Stimulated activated CD4-positive, alpha-beta T cell treated with anti-CD3 and anti-CD28 coated beads, Interleukin-2, amount 100 ng/mL, for 24 hours (primary cell): Measurements from ENCODE around the gene TRIM72.
"Not testable (repeated sequence)": the region's sequence is repeated elsewhere in the genome, so short reads cannot be mapped to it uniquely, and the experiment has no call there.

Experiments used
- DNase-seq, 2 donors: peaks; one replicate each; pipeline ENCODE4 v3.0.0-alpha.2; 2020

TRIM72 gene

DNA sequence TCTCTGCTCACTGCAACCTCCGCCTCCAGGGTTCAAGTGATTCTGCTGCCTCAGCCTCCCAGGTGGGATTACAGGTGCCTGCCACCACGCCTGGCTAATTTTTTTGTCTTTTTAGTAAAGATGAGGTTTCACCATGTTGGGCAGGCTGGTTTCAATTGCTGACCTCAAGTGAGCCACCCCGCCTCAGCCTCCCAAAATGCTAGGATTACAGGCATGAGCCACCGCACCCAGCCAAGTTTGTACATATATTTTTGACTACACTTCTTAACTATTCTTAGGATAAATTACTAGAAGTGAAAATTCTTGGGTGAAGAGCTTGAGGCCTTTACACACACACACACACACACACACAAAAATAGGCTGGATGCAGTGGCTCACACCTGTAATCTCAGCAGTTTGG is 44.4 kb downstream of the TRIM72 start:
- DNase-seq, result no peak

DNA sequence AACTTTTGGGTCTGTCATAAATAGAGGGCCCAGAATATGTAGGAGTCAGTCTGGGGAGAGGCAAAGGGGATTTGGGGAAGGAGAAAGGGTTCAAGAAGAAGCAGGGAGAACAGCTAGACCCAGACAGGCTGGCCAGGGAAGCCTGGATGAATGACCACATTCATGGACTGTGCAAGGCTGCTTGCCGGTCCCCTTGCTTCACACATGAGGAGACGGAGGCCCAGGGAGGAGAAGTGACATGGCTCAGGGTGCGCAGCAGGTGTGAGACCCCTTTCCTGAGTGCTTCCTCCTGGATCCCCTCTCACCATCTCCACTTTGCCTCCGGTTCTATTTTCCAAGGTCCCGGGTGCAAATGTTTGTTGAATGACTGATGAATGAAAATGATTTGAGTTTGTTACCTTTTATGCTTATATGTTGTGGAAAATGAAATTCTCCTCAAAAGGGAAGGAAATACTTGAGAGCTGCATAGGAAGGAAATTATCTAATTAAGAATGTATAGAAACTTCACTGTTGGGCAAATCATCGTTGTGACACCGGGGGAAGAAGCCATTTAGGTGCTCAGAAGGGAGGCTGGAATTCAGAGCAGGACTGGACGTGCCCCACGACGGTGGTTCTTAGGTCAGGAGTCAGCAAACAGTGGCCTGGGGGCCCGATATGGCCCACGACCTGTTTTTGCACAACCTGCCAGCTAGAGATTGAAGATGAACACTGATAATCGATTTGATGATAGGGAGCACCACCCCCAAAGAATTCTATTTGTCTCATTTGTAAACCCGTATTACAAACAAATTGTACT is 46.4 kb downstream of the TRIM72 start:
- no peak for DNase-seq

DNA sequence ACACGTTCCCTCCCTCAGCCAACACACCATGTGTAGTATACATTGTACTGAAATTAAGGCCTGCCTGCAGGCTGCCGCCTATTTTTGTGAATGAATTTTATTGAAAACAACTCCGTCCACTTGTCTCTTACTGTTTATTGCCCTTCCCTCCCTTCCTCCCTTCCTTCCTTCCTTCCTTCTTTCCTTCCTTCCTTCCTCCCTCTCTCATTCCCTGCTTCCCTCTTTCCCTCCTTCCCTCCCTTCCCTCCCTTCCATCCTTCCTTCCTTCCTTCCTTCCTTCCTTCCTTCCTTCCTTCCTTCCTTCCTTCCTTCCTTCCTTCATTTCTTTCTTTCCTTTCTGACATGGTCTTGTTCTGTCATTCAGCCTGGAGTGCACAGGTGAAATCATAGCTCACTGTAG is 48.2 kb downstream of the TRIM72 start:
- no peak for DNase-seq

DNA sequence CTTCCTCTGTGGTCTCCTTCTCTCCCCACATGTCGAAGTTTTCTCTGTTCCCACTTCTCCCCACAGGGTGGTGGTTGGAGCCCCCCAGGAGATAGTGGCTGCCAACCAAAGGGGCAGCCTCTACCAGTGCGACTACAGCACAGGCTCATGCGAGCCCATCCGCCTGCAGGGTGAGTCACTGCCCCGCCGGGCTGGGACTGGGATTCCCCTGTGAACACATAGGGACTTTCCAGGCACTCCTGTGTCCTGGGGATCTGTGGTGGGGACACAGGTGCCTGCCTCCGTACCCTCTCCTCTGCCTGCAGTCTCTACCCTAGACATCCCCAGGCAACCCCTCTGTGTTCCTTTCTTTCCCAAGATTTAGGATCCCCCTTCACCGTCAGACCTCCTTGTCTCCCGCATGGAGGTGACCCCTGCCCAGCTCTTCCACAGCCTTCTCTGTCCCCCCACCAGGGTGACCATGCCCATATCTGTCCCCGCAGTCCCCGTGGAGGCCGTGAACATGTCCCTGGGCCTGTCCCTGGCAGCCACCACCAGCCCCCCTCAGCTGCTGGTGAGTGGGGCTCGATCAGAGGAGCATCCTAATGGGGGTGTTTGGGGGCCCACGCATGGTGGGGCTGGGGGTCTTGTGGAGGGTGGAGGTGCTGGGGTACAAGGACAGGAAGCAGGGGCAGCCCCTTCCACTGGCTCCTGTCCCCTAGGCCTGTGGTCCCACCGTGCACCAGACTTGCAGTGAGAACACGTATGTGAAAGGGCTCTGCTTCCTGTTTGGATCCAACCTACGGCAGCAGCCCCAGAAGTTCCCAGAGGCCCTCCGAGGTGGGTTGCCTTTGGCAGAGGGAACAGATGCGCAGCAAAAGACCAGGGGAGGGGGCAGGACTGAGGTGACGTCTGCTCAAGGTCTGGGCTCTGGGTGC is 51.7 kb downstream of the TRIM72 start:
- DNase-seq, result peak; percentile 75 to 81

DNA sequence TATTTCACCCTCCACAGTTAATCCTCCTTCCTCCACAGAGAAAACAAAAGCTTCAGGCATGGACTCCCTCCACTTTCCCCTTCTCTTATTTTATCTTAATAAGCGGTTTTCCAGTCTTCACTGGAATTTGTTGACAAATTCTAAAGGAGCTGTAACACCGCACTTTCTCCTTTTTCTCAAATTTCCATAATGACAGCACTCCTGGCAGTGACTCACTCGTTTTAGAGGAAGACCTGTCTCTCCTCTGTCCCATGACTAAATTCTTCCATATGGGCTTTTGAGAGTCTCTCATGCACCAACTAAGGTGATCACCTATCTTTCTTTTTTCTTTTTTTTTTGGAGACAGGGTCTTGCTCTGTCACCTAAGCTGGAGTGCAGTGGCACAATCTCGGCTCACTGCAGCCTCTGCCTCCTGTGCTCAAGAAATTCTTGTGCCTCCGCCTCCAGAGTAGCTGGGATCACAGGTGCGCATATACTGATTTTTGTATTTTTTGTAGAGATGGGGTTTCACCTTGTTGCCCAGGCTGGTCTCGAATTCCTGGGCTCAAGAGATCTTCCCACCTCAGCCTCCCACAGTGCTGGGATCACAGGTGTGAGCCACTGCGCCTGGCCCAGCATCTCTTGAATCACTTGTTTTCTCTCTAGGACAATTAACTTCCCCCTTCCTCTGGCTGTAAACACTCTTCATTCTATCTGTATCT is 53.6 kb downstream of the TRIM72 start:
- DNase-seq, result no peak

DNA sequence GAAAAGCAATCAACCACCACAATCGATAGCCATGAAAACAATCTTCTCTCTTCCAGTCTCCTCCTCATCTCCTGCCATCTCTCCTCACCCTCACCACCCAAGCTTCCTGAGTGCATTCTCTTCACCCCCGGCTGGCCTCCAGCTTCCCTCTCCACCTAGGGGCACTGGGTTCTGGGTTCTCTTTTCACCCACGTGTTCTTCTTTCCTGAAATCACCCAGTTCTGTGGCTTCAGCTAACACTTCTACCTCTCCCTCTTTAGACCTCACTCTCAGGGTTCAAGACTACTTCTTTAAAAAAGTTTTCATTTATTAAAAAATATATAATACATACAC is 54.1 kb downstream of the TRIM72 start:
- DNase-seq, result no peak

DNA sequence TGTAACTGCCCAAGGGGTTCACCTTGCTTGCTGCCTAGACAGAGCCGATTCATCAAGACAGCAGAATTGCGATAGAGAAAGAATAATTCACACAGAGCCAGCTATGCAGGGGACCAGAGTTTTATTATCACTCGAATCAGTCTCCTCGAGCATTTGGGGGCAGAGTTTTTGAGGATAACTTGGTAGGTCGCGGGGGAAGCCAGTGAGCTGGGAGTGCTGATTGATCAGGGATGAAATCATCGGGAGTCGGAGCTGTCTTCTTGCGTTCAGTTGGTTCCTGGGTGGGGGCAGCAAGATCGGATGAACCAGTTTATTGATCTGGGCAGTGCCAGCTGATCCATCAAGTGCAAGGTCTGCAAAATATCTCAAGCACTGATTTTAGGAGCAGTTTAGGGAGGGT is 55.0 kb downstream of the TRIM72 start:
- DNase-seq, result no peak

DNA sequence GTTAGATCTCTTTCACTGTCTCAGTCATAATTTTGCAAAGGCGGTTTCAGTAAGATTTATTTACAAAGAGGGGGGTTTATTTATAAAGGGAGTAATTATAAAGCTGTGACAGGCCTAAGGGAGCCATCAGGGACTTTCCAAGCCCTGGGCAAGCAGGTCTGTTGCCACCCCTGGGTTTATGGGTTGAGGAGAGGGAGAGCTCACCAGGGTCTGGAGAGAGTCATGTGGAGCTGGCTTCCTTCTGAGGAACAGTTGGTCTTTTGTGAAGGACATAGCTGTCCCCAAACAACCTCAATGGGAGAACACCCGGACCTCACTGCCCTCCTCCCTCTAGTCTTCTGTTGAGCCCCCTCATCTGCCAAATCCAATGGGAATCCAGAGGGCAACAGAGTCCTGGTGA is 55.6 kb downstream of the TRIM72 start:
- DNase-seq, result no peak

DNA sequence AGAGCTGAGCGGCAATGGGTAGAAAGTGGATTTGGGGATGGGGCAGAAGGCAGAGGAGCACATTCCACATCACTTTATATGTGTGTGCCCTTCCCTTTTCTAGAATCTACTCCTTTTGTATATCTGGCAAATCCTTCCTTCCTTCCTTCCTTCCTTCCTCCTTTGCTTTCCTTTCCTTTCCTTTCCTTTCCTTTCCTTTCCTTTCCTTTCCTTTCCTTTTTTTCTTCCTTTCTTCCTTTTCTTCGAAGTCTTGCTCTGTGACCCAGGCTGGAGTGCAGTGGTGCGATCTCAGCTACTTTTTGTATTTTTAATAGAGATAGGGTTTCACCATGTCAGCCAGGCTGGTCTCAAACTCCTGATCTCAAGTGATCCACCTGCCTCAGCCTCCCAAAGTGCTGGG is 56.1 kb downstream of the TRIM72 start:
- not testable (repeated sequence) for DNase-seq

DNA sequence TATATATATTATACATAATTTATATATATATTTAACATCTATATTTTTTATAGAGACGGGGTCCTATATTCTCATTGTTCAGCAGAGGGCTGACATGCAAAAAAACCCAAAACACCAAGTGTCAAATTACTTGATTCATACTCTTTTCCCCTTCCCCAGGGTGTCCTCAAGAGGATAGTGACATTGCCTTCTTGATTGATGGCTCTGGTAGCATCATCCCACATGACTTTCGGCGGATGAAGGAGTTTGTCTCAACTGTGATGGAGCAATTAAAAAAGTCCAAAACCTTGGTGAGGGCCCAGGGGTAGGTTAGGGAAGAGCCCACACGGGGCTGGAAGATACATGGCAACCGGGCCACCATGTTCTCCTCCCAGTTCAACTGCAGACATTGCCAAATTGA is 56.9 kb downstream of the TRIM72 start:
- no peak for DNase-seq

DNA sequence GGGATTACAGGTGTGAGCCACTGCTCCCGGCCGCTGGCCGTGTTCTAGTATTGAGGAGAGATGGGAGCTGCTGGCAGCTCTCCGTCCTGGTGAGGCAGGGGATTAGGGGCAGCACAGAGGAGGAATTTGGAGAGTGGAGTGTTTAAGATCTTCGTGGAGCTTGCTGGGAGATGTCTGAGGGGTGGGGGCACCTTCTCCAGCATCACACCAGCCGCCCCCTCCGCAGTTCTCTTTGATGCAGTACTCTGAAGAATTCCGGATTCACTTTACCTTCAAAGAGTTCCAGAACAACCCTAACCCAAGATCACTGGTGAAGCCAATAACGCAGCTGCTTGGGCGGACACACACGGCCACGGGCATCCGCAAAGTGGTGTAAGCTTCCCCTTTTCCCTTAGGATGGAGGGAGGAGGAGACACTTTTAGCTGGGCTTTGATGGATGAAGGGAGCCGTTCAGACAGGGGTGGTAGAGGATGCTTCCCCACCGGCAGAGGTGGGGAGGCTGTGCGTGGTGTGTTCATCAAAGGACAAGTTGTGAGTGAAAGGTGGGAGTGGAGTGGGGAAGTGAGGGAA is 57.8 kb downstream of the TRIM72 start:
- DNase-seq, result no peak

DNA sequence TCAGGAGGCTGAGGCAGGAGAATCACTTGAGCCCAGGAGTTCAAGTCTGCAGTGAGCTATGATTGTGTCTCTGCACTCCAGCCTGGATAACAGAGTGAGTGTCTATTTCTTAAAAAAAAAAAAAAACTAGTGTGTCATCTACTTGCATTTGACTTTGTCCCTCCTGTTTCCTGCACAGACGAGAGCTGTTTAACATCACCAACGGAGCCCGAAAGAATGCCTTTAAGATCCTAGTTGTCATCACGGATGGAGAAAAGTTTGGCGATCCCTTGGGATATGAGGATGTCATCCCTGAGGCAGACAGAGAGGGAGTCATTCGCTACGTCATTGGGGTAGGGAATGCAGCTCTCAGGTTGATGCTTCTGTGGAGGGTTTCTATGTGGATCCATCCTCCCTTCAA is 59.3 kb downstream of the TRIM72 start:
- no peak for DNase-seq

DNA sequence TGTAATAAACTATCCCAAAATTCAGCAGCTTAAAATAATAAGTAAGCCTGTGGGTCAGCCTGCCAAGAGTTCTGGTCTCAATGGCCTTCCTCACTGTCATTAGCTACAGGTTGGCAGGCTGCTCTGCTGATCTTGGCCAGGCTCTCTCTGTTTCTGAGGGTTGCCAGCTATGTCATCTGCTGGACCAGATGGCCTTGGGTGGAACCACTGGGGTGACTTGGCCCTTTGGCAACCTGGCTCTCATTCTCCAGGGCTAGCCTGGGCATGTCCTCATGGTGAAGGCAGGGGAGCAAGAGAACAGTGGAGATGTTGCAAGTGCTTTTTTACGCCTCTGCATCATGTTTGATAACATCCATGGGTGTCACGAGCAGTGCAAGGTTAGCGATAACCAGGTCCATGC is 59.8 kb downstream of the TRIM72 start:
- no peak for DNase-seq

DNA sequence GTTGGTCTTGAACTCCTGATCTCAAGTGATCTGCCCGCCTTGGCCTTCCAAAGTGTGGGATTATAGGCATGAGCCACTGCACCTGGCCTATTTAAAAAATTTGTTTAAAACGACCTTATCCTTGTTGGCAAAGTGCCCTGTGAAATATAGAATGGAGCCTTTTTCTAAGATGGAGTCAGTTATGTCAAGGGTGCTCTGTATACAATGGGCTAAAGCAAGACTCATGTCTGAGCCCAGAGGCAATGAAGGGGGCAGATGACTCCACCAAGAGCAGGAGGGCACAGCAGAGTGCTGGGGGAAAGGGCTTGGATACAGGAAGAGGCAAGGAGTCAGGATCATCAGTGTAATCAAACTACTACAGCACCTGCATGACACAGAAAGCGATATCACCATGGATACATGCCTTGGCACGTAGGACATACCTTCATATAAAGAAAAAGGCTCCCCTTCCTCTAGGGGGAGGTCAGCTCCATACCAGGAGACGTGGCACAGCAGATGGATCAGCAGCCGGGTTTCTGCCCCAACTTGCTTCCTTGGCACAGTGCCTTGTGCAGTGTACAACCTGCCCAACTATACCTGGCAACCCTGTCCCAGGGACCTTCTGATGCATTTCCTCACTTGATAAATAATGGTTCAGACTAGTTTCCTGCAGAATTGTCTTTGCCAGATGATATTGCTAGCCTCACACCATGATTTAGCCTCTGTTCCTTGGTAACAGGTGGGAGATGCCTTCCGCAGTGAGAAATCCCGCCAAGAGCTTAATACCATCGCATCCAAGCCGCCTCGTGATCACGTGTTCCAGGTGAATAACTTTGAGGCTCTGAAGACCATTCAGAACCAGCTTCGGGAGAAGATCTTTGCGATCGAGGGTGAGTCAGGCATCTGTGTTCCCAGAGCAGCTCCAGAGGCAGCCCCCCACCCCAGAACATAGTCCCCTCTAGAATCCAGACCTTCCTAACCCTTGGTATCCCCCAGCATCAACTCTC is 61.2 kb downstream of the TRIM72 start:
- no peak for DNase-seq

DNA sequence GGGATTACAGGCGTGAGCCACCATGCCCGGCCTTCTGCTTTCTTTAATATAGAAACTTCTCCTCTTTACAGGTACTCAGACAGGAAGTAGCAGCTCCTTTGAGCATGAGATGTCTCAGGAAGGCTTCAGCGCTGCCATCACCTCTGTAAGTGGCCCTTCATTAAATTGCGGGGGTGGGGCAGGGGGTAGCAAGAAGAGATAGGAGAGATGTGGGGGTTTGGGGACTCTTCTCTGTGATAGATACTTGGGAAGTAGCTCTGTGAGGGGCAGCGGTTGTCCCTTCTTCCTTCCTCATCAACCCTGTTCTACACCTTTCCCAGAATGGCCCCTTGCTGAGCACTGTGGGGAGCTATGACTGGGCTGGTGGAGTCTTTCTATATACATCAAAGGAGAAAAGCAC is 62.7 kb downstream of the TRIM72 start:
- DNase-seq, result no peak

DNA sequence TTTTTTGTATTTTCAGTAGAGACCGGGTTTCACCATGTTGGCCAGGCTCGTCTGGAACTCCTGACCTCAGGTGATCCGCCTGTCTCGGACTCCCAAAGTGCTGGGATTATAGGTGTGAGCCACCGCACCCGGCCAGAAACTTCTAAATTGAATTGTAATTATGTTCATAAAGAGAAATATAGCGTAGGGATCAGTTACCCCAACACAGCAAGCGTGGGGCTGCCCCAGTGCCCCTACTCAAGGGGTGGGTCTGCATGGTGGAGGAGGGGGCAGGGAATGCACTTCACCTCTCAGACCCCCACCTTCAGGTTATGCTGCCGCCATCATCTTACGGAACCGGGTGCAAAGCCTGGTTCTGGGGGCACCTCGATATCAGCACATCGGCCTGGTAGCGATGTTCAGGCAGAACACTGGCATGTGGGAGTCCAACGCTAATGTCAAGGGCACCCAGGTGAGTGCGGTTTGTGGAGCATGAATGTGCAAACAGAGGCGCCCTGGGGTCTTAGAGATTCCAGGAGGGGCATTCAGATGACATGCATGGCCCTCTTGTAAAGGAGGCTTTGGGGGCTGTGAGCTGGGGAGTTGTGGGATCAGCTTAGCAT is 63.8 kb downstream of the TRIM72 start:
- no peak for DNase-seq

DNA sequence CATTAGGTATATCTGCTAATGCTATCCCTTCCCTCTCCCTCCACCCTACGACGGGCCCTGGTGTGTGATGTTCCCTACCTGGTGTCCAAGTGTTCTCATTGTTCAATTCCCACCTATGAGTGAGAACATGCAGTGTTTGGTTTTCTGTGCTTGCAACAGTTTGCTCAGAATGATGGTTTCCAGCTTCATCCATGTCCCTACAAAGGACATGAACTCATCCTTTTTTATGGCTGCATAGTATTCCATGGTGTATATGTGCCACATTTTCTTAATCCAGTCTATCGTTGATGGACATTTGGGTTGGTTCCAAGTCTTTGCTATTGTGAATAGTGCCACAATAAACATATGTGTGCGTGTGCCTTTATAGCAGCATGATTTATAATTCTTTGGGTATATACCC is 64.9 kb downstream of the TRIM72 start:
- DNase-seq, result not testable (repeated sequence)
